GM18505 (cell line): ENCODE data around the gene GCC1.

ENCODE experiments used
- ATAC-seq: cut with Tn5 transposase; IDR thresholded peaks from one replicate; pipeline ENCODE4 v1.9.1; 2021; ENCODE audit not compliant: unreplicated experiment
- POLR2A ChIP-seq: IDR thresholded peaks from 4 replicates; pipeline ENCODE4 v1.6.1; 2011; ENCODE audit warnings: borderline replicate concordance; ENCODE audit not compliant: insufficient read depth, insufficient read length; ENCODE audit errors: extremely low read depth

GCC1 gene

GRCh38 chr7:127536741-127537140 is 48.7 kb downstream of the GCC1 start:
- TF ChIP-seq POLR2A, result no peak
- ATAC-seq, result no peak

GRCh38 chr7:127536394-127536691 is 49.1 kb downstream of the GCC1 start:
- ATAC-seq, result no peak

GRCh38 chr7:127535546-127536393 is 49.6 kb downstream of the GCC1 start:
- no peak for TF ChIP-seq POLR2A
- ATAC-seq, result no peak

More at GRCh38 chr7:127536394-127536691, 49.1 kb downstream of the GCC1 start:
- TF ChIP-seq POLR2A, result no peak

- ATAC-seq, result no peak
- no peak for TF ChIP-seq POLR2A
These were observed 50.8 kb downstream of the GCC1 start for GRCh38 chr7:127534636-127535035.

GRCh38 chr7:127532736-127533135 is 52.7 kb downstream of the GCC1 start:
- ATAC-seq, result no peak
- no peak for TF ChIP-seq POLR2A

- ATAC-seq, result no peak
- no peak for TF ChIP-seq POLR2A
These were observed 53.2 kb downstream of the GCC1 start for GRCh38 chr7:127532151-127532550.
